Glomerular visceral epithelial cell (primary cell): ENCODE measurements around the gene ZNF25.
"Not testable (repeated sequence)": the region's sequence is repeated elsewhere in the genome, so short reads cannot be mapped to it uniquely, and the experiment has no call there.

ENCODE experiments used
- DNase-seq: peaks from one replicate; pipeline ENCODE4 v3.0.0-alpha.2; 2016; ENCODE audit errors: extremely low spot score

ZNF25 gene

GRCh38 chr10:37976091-37976879, at the start of gene ZNF25:
Gene ZNF25 (minus strand): TSS chr10:37976647. CDS start chr10:37971722, 4,925 bp downstream.
- DNase-seq: peak; percentile 99

- DNase-seq: no peak
Measured at GRCh38 chr10:38025283-38025682, 48.8 kb upstream of the ZNF25 start.

- not testable (repeated sequence) for DNase-seq
Measured at GRCh38 chr10:38019124-38019523, 42.7 kb upstream of the ZNF25 start.

- no peak for DNase-seq
Measured at GRCh38 chr10:38016354-38016753, 39.9 kb upstream of the ZNF25 start.

- DNase-seq: peak; percentile 96
Measured at GRCh38 chr10:38010119-38010903, 33.9 kb upstream of the ZNF25 start, which contains the start of gene ZNF33A. Gene ZNF33A (plus strand): TSS chr10:38010675. CDS start chr10:38012342, 1,667 bp downstream.

- DNase-seq: no peak
Measured at GRCh38 chr10:38007991-38008390, 31.5 kb upstream of the ZNF25 start.

- no peak for DNase-seq
Measured at GRCh38 chr10:38007551-38007950, 31.1 kb upstream of the ZNF25 start.

- no peak for DNase-seq
Measured at GRCh38 chr10:38003588-38003987, 27.1 kb upstream of the ZNF25 start.

- DNase-seq: no peak
Measured at GRCh38 chr10:38003026-38003425, 26.6 kb upstream of the ZNF25 start.

- DNase-seq: not testable (repeated sequence)
Measured at GRCh38 chr10:38000474-38000873, 24.0 kb upstream of the ZNF25 start.

- not testable (repeated sequence) for DNase-seq
Measured at GRCh38 chr10:37998920-37999319, 22.5 kb upstream of the ZNF25 start.

- peak; percentile 14 for DNase-seq
Measured at GRCh38 chr10:37992083-37992482, 15.6 kb upstream of the ZNF25 start.

- DNase-seq: no peak
Measured at GRCh38 chr10:37991655-37992054, 15.2 kb upstream of the ZNF25 start.

- no peak for DNase-seq
Measured at GRCh38 chr10:37976880-37977203, 395 bp upstream of the ZNF25 start.

GRCh38 chr10:37975401-37975991, 951 bp downstream of the ZNF25 start:
- DNase-seq: peak; percentile 13

- DNase-seq: no peak
Measured at GRCh38 chr10:37972396-37972795, 4.1 kb downstream of the ZNF25 start.

- DNase-seq: no peak
Measured at GRCh38 chr10:37965006-37965405, 11.4 kb downstream of the ZNF25 start.

- no peak for DNase-seq
Measured at GRCh38 chr10:37960591-37961137, 15.8 kb downstream of the ZNF25 start.

GRCh38 chr10:37957841-37958240, 18.6 kb downstream of the ZNF25 start:
- DNase-seq: no peak

- no peak for DNase-seq
Measured at GRCh38 chr10:37952926-37953325, 23.5 kb downstream of the ZNF25 start.

GRCh38 chr10:37952043-37952755, 24.2 kb downstream of the ZNF25 start:
- DNase-seq: peak; percentile 68

- DNase-seq: no peak
Measured at GRCh38 chr10:37948210-37948609, 28.2 kb downstream of the ZNF25 start.
